ENCODE results near the gene UQCRHL. TPM values are rescaled to one million over a fixed set of nuclear protein-coding genes. Genes with fewer than 3 reads are reported as not detected.
A peak's percentile ranks its signal among the peaks of the same experiment; 100 is the strongest.

The UQCRHL gene
- total RNA-seq, 1 experiment from 2014 or later = 11.2 TPM

DNA sequence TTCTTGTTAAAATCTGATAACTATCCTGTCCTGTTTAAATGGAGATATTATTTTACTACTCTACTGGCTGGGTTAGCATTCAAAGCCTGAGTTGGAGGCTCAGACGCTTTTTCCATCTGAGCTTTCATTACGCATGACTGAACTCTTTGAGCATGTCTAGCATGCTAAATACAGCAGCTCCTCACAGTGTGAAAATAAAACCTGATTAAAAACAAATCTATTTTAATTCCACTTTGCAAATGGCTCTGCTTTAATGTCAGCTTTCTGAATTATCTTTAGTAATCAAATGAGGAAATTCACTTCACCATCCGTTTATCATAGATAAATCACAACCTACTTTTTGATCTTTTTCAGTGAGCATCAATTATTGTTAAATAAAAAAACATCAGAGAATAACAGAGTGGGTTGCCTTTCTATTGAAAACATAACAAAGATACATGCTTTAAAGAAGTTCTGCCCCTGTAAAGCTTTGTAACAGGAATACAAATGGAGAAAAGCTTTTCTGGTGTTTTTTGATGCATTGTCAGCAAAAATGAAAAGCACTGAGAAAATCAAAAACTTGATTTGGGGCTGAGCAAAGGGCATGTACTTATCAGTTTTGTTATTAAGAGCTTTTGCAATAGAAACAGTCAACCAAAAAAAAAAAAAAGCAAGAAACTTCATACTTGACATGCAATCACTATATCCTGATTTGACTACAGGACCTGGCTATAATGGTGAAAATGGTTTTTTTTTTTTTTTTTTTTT, 36.5 kb upstream of the UQCRHL start:
- Histone ChIP-seq H3K27me3 (ENCODE audit: low read length) (no peaks in the 10 kb centered on the region), H3K27ac (ENCODE audit: low read length) (no peak overlapping the region), H4K20me1 (ENCODE audit: low read length) (peaks cover 4% of the 10 kb centered on the region; the same call in 1 of the 2 replicates), H3K4me3 (ENCODE audit: low read length) (peak overlapping the region; percentile 6; the same call in 1 of the 2 replicates), H3K9ac (ENCODE audit: low read length) (no peak overlapping the region), H3K79me2 (ENCODE audit: low read length) (peaks cover 41% of the 10 kb centered on the region), H2AFZ (ENCODE audit: low read length) (no peak overlapping the region), H3K4me2 (ENCODE audit: low read length) (peak overlapping the region; percentile 70), H3K36me3 (ENCODE audit: low read depth, low read length) (no peaks in the 10 kb centered on the region), H3F3A (ENCODE audit: low read length, unreplicated experiment) (peaks cover 4% of the 10 kb centered on the region), H3K9me3 (ENCODE audit: low read length) (no peaks in the 10 kb centered on the region), H3K9me2 (replicated peaks; ENCODE audit: low read length) (no peaks in the 10 kb centered on the region), H3K4me1 (ENCODE audit: insufficient read depth, low read length) (peaks cover 23% of the 10 kb centered on the region)
- BruUV-seq (replicated peaks) = no TSS peak
- intact Hi-C loops (cut with micrococcal nuclease) = no loop called here
- CTCF ChIA-PET = no interaction called here
- POLR2A ChIA-PET (ENCODE audit: unreplicated experiment) = no interaction called here
- TF ChIP-seq EZH2phosphoT487 (IDR thresholded peaks at IDR 0.05; ENCODE audit: borderline replicate concordance, low read length) (no peak), EZH2 (IDR thresholded peaks at IDR 0.05; ENCODE audit: low read length, unreplicated experiment) (no peak), CTCF (conservative IDR thresholded peaks at IDR 0.05; ENCODE audit: low read depth, low read length) (no peak)
- no peak for DNase-seq
- no peak for ATAC-seq

DNA sequence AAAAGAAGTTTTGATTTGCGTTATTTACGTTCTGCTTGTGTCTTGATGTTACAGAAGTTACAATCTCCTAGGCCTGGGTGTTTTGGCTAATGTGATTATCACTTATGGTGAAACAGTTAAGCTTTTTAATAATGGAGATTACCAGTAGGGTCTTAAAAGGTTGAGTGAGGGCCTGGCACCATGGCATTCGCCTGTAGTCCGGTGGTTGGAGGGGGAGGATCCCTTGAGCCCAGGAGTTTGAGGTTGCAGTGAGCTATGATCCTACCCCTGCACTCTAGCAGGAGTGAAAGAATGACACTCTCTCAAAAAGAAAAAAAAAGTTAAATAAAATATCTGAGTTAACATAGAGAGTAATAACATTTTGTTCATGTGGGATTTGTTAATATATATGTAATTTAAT, 31.3 kb upstream of the UQCRHL start:
- Histone ChIP-seq H3F3A (ENCODE audit: low read length, unreplicated experiment) (no peaks in the 10 kb centered on the region), H3K9me2 (replicated peaks; ENCODE audit: low read length) (no peaks in the 10 kb centered on the region), H2AFZ (ENCODE audit: low read length) (no peak overlapping the region), H3K27ac (ENCODE audit: low read length) (no peak overlapping the region), H3K9ac (ENCODE audit: low read length) (no peak overlapping the region), H3K79me2 (ENCODE audit: low read length) (peaks cover 4% of the 10 kb centered on the region), H3K4me1 (ENCODE audit: insufficient read depth, low read length) (peaks cover 9% of the 10 kb centered on the region; the same call in 1 of the 2 replicates), H3K27me3 (ENCODE audit: low read length) (no peaks in the 10 kb centered on the region), H3K4me3 (ENCODE audit: low read length) (no peak overlapping the region), H3K36me3 (ENCODE audit: low read depth, low read length) (no peaks in the 10 kb centered on the region), H3K4me2 (ENCODE audit: low read length) (no peak overlapping the region), H3K9me3 (ENCODE audit: low read length) (no peaks in the 10 kb centered on the region), H4K20me1 (ENCODE audit: low read length) (no peaks in the 10 kb centered on the region)
- ATAC-seq (no peak), DNase-seq (no peak)
- ChIA-PET CTCF (no interaction called here), POLR2A (ENCODE audit: unreplicated experiment) (no interaction called here)
- TF ChIP-seq EZH2 (IDR thresholded peaks at IDR 0.05; ENCODE audit: low read length, unreplicated experiment) (no peak), EZH2phosphoT487 (IDR thresholded peaks at IDR 0.05; ENCODE audit: borderline replicate concordance, low read length) (no peak), CTCF (conservative IDR thresholded peaks at IDR 0.05; ENCODE audit: low read depth, low read length) (no peak)
- BruUV-seq (replicated peaks) = no TSS peak
- intact Hi-C loops (cut with micrococcal nuclease) = no loop called here

- BruUV-seq (replicated peaks) = no TSS peak
- no peak for DNase-seq
- no peaks in the 10 kb centered on the region for H3K9me3 ChIP-seq (ENCODE audit: low read length)
- no peaks in the 10 kb centered on the region for H3K9me2 ChIP-seq (replicated peaks; ENCODE audit: low read length)
- intact Hi-C loops (cut with micrococcal nuclease) = no loop called here
- peaks cover 10% of the 10 kb centered on the region for H3K79me2 ChIP-seq (ENCODE audit: low read length)
- no peak overlapping the region for H3K4me3 ChIP-seq (ENCODE audit: low read length)
- H3K4me2 ChIP-seq (ENCODE audit: low read length) = no peak overlapping the region
- POLR2A ChIA-PET (ENCODE audit: unreplicated experiment) = no interaction called here
- H3F3A ChIP-seq (ENCODE audit: low read length, unreplicated experiment) = no peaks in the 10 kb centered on the region
- peaks cover 10% of the 10 kb centered on the region for H3K4me1 ChIP-seq (ENCODE audit: insufficient read depth, low read length)
- no peak for ATAC-seq
- no peak overlapping the region for H3K9ac ChIP-seq (ENCODE audit: low read length)
- no peaks in the 10 kb centered on the region for H3K27me3 ChIP-seq (ENCODE audit: low read length)
- no peak overlapping the region for H3K27ac ChIP-seq (ENCODE audit: low read length)
- H4K20me1 ChIP-seq (ENCODE audit: low read length) = no peaks in the 10 kb centered on the region
- H3K36me3 ChIP-seq (ENCODE audit: low read depth, low read length) = no peaks in the 10 kb centered on the region
- CTCF ChIA-PET = no interaction called here
- H2AFZ ChIP-seq (ENCODE audit: low read length) = no peak overlapping the region
- no peak for TF ChIP-seq CTCF (conservative IDR thresholded peaks at IDR 0.05; ENCODE audit: low read depth, low read length)
- TF ChIP-seq EZH2phosphoT487 (IDR thresholded peaks at IDR 0.05; ENCODE audit: borderline replicate concordance, low read length) = no peak
- TF ChIP-seq EZH2 (IDR thresholded peaks at IDR 0.05; ENCODE audit: low read length, unreplicated experiment) = no peak
Measured at GRCh38 chr1:15837931-15838330, 30.5 kb upstream of the UQCRHL start.

All from PC-3 (cell line).